Measurements from ENCODE around the gene BSDC1.
"Not testable (repeated sequence)": the region's sequence is repeated elsewhere in the genome, so short reads cannot be mapped to it uniquely, and the experiment has no call there.

The BSDC1 gene

GRCh38 chr1:32394141-32394889, at the start of gene BSDC1:
Gene BSDC1 (minus strand): TSS chr1:32394441. CDS start chr1:32394414, 27 bp downstream.
- DNase-seq (ENCODE audit: low spot score), result peak; percentile 99

GRCh38 chr1:32441467-32441866, 47.2 kb upstream of the BSDC1 start:
- not testable (repeated sequence) for DNase-seq (ENCODE audit: low spot score)

- DNase-seq (ENCODE audit: low spot score), result not testable (repeated sequence)
These were observed 44.5 kb upstream of the BSDC1 start for GRCh38 chr1:32438777-32439176.

GRCh38 chr1:32438136-32438535, 43.9 kb upstream of the BSDC1 start:
- no peak for DNase-seq (ENCODE audit: low spot score)

- DNase-seq (ENCODE audit: low spot score), result no peak
These were observed 37.6 kb upstream of the BSDC1 start for GRCh38 chr1:32431736-32432400.

GRCh38 chr1:32427264-32427963, 33.2 kb upstream of the BSDC1 start:
- no peak for DNase-seq (ENCODE audit: low spot score)

GRCh38 chr1:32426489-32427255, 32.4 kb upstream of the BSDC1 start:
- no peak for DNase-seq (ENCODE audit: low spot score)

GRCh38 chr1:32421775-32422174, 27.5 kb upstream of the BSDC1 start:
- DNase-seq (ENCODE audit: low spot score), result no peak

- DNase-seq (ENCODE audit: low spot score), result no peak
These were observed 20.1 kb upstream of the BSDC1 start for GRCh38 chr1:32414186-32414886.

GRCh38 chr1:32413507-32414185, 19.4 kb upstream of the BSDC1 start:
- DNase-seq (ENCODE audit: low spot score), result peak; percentile 90

- DNase-seq (ENCODE audit: low spot score), result no peak
These were observed 17.0 kb upstream of the BSDC1 start for GRCh38 chr1:32411261-32411660.

- DNase-seq (ENCODE audit: low spot score), result no peak
These were observed 12.4 kb upstream of the BSDC1 start for GRCh38 chr1:32406629-32407111.

GRCh38 chr1:32405672-32406467, 11.6 kb upstream of the BSDC1 start:
- DNase-seq (ENCODE audit: low spot score), result no peak

- DNase-seq (ENCODE audit: low spot score), result no peak
These were observed 10.7 kb upstream of the BSDC1 start for GRCh38 chr1:32404946-32405345.

- peak; percentile 49 for DNase-seq (ENCODE audit: low spot score)
These were observed 6.8 kb upstream of the BSDC1 start for GRCh38 chr1:32400876-32401631.

- no peak for DNase-seq (ENCODE audit: low spot score)
These were observed 5.6 kb upstream of the BSDC1 start for GRCh38 chr1:32399843-32400242.

- DNase-seq (ENCODE audit: low spot score), result no peak
These were observed 4.2 kb upstream of the BSDC1 start for GRCh38 chr1:32398401-32398800.

- not testable (repeated sequence) for DNase-seq (ENCODE audit: low spot score)
These were observed 2.3 kb upstream of the BSDC1 start for GRCh38 chr1:32396524-32396923.

- DNase-seq (ENCODE audit: low spot score), result no peak
These were observed 720 bp upstream of the BSDC1 start for GRCh38 chr1:32394890-32395432.
